ENCODE data around the gene TMEM139.

DNA sequence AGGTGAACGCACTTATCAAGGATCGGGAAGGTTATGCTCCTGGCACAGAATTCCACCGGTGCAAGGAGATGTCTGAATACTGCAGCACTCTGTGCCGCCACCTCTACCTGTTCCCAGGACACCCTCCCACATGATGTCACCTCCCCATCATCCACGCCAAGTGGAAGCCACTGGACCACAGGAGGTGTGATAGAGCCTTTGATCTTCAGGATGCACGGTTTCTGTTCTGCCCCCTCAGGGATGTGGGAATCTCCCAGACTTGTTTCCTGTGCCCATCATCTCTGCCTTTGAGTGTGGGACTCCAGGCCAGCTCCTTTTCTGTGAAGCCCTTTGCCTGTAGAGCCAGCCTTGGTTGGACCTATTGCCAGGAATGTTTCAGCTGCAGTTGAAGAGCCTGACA lies 20.2 kb downstream of the TMEM139 start:
- TF ChIP-seq, protein P1, sequence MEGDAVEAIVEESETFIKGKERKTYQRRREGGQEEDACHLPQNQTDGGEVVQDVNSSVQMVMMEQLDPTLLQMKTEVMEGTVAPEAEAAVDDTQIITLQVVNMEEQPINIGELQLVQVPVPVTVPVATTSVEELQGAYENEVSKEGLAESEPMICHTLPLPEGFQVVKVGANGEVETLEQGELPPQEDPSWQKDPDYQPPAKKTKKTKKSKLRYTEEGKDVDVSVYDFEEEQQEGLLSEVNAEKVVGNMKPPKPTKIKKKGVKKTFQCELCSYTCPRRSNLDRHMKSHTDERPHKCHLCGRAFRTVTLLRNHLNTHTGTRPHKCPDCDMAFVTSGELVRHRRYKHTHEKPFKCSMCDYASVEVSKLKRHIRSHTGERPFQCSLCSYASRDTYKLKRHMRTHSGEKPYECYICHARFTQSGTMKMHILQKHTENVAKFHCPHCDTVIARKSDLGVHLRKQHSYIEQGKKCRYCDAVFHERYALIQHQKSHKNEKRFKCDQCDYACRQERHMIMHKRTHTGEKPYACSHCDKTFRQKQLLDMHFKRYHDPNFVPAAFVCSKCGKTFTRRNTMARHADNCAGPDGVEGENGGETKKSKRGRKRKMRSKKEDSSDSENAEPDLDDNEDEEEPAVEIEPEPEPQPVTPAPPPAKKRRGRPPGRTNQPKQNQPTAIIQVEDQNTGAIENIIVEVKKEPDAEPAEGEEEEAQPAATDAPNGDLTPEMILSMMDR (conservative IDR thresholded peaks at IDR 0.05; ENCODE audit: low read depth, low read length), result no peak
- no peak for TF ChIP-seq EZH2 (IDR thresholded peaks at IDR 0.05; ENCODE audit: borderline replicate concordance, low read depth, low read length, poor library complexity, severe bottlenecking)

Measured in A673 (cell line).